ENCODE results near the gene TMEM232.
A peak's percentile ranks its signal among the peaks of the same experiment; 100 is the strongest.

DNA sequence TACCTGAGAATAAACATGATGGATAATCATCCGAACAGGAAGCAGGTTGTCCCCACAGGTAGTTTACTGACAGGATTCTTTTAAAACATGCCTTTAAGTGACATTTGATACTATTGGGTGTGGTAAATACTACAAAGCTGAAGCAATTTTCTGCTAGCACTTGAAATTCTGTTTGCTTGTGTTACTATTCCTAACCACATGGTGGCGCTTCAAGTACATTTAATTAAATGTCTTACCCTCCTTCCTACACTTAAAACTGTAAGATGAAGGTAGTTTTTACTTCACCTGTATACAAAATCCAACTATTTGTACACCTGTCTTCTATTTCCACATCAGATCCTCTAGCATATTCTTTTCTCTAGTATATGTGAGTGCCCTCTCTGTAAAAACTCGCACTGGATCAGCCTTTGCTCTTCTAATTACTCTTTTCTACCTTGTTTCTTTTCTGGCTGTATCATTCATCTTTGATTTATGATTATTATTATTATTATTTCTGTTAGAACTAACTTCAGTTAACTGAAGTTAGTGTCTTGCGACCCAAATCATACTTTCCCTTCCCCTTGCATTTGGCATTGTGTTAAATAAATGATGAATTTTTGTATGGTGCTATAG, 30.8 kb upstream of the TMEM232 start:
- TF ChIP-seq, protein P1, sequence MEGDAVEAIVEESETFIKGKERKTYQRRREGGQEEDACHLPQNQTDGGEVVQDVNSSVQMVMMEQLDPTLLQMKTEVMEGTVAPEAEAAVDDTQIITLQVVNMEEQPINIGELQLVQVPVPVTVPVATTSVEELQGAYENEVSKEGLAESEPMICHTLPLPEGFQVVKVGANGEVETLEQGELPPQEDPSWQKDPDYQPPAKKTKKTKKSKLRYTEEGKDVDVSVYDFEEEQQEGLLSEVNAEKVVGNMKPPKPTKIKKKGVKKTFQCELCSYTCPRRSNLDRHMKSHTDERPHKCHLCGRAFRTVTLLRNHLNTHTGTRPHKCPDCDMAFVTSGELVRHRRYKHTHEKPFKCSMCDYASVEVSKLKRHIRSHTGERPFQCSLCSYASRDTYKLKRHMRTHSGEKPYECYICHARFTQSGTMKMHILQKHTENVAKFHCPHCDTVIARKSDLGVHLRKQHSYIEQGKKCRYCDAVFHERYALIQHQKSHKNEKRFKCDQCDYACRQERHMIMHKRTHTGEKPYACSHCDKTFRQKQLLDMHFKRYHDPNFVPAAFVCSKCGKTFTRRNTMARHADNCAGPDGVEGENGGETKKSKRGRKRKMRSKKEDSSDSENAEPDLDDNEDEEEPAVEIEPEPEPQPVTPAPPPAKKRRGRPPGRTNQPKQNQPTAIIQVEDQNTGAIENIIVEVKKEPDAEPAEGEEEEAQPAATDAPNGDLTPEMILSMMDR (IDR thresholded peaks at IDR 0.05) = peak; percentile 33 to 78 (median 65)
- no peak for TF ChIP-seq POLR2A (IDR thresholded peaks at IDR 0.05)

All from esophagus squamous epithelium (tissue), 4 donors.